Measurements from ENCODE around the gene PLEKHM2. TPM values are rescaled to one million over a fixed set of nuclear protein-coding genes. Genes with fewer than 3 reads are reported as not detected.

The PLEKHM2 gene
- total RNA-seq, 1 experiment from 2014 or later: 53.9 TPM

DNA sequence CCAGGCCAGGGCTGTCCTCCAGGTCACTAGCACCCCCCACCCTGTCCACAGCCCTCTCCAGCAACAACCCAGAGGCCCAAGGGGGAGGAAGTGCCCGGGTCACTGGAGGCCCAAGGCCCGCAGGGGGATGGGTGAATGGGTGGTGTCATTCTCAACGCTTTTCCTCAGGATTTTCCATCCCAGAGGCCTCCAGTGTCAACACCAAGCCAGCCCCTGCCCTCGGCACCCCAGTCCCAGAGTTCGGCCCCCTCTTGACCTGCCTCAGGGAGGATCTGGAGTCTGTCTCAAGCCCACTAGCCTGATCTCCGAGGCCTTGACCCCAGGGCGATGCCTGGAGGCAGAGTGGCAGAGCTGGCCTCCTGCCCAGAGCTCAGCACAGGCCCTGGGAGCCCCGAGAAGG lies 63.3 kb downstream of the PLEKHM2 start:
- DNase-seq (ENCODE audit: low spot score): no peak
- intact Hi-C loops (cut with micrococcal nuclease; ENCODE audit: unreplicated experiment): no loop called here
- Histone ChIP-seq H3K27me3 (replicated peaks; ENCODE audit: insufficient read depth, low read depth, low read length, poor library complexity) (no peaks in the 10 kb centered on the region), H3K4me1 (ENCODE audit: insufficient read depth, low read length, poor library complexity, severe bottlenecking) (peaks cover 3% of the 10 kb centered on the region), H3K36me3 (ENCODE audit: insufficient read depth, low read length, poor library complexity, severe bottlenecking) (no peaks in the 10 kb centered on the region), H3K4me3 (ENCODE audit: low read depth, low read length, poor library complexity, severe bottlenecking) (no peak overlapping the region), H3K9me3 (ENCODE audit: low read depth, low read length, poor library complexity, severe bottlenecking) (no peaks in the 10 kb centered on the region), H3K27ac (ENCODE audit: low read depth, low read length, poor library complexity, severe bottlenecking) (no peak overlapping the region)
- POLR2A ChIA-PET (ENCODE audit: low non-redundant PET): no interaction called here
- BruUV-seq (replicated peaks): no TSS peak
- CTCF ChIA-PET: no interaction called here
- no peak for TF ChIP-seq EZH2 (IDR thresholded peaks at IDR 0.05; ENCODE audit: borderline replicate concordance, low read depth, low read length, poor library complexity, severe bottlenecking)
- TF ChIP-seq, protein P1, sequence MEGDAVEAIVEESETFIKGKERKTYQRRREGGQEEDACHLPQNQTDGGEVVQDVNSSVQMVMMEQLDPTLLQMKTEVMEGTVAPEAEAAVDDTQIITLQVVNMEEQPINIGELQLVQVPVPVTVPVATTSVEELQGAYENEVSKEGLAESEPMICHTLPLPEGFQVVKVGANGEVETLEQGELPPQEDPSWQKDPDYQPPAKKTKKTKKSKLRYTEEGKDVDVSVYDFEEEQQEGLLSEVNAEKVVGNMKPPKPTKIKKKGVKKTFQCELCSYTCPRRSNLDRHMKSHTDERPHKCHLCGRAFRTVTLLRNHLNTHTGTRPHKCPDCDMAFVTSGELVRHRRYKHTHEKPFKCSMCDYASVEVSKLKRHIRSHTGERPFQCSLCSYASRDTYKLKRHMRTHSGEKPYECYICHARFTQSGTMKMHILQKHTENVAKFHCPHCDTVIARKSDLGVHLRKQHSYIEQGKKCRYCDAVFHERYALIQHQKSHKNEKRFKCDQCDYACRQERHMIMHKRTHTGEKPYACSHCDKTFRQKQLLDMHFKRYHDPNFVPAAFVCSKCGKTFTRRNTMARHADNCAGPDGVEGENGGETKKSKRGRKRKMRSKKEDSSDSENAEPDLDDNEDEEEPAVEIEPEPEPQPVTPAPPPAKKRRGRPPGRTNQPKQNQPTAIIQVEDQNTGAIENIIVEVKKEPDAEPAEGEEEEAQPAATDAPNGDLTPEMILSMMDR (conservative IDR thresholded peaks at IDR 0.05; ENCODE audit: low read depth, low read length): no peak

GRCh38 chr1:15748264-15748663 lies 64.1 kb downstream of the PLEKHM2 start:
- intact Hi-C loops (cut with micrococcal nuclease; ENCODE audit: unreplicated experiment): no loop called here
- BruUV-seq (replicated peaks): no TSS peak
- ChIA-PET POLR2A (ENCODE audit: low non-redundant PET) (no interaction called here), CTCF (no interaction called here)
- no peak for DNase-seq (ENCODE audit: low spot score)
- H3K27me3 ChIP-seq (replicated peaks; ENCODE audit: insufficient read depth, low read depth, low read length, poor library complexity): no peaks in the 10 kb centered on the region
- TF ChIP-seq EZH2 (IDR thresholded peaks at IDR 0.05; ENCODE audit: borderline replicate concordance, low read depth, low read length, poor library complexity, severe bottlenecking): no peak
- TF ChIP-seq, protein P1 (conservative IDR thresholded peaks at IDR 0.05; ENCODE audit: low read depth, low read length): no peak
- no peak overlapping the region for H3K4me3 ChIP-seq (ENCODE audit: low read depth, low read length, poor library complexity, severe bottlenecking)
- no peaks in the 10 kb centered on the region for H3K9me3 ChIP-seq (ENCODE audit: low read depth, low read length, poor library complexity, severe bottlenecking)
- no peaks in the 10 kb centered on the region for H3K36me3 ChIP-seq (ENCODE audit: insufficient read depth, low read length, poor library complexity, severe bottlenecking)
- no peak overlapping the region for H3K27ac ChIP-seq (ENCODE audit: low read depth, low read length, poor library complexity, severe bottlenecking)
- peaks cover 3% of the 10 kb centered on the region for H3K4me1 ChIP-seq (ENCODE audit: insufficient read depth, low read length, poor library complexity, severe bottlenecking)

DNA sequence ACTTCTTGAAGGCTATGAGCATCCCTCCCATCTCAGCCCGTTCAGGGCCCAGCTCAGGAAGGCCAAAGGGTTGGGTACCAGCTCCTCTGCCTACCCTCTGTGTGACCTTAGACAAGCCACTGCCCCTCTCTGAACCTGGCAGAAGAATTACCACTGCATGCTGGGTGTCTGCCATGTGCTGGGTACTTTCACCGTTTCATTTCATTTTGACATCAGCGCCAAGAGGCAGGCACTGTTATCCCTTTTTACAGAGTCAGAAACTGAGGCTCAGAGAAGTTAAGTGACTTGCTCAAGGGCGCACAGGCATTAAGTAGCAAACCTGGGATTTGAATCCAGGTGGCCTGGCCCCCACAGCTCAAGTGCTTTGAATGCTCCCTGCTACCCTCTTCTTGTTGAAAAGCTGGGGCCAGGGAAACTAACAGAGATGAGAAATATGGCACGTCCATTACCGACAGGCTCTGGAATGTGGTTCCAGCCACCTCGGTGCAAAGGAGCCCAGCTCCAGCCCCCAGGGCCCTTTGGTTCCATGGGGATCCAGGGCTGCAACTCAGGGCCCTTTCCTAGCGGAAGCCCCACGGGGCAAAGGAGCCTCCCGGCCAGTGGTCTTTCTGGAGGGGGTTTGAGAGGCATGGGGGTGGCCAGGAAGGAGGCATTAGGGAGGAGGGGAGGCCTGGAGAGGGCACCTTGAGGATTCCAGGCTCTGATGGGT lies 64.7 kb downstream of the PLEKHM2 start:
- BruUV-seq (replicated peaks): no TSS peak
- TF ChIP-seq EZH2 (IDR thresholded peaks at IDR 0.05; ENCODE audit: borderline replicate concordance, low read depth, low read length, poor library complexity, severe bottlenecking): no peak
- TF ChIP-seq, protein P1 (conservative IDR thresholded peaks at IDR 0.05; ENCODE audit: low read depth, low read length): no peak
- intact Hi-C loops (cut with micrococcal nuclease; ENCODE audit: unreplicated experiment): no loop called here
- H3K4me3 ChIP-seq (ENCODE audit: low read depth, low read length, poor library complexity, severe bottlenecking): no peak overlapping the region
- no peaks in the 10 kb centered on the region for H3K9me3 ChIP-seq (ENCODE audit: low read depth, low read length, poor library complexity, severe bottlenecking)
- H3K27me3 ChIP-seq (replicated peaks; ENCODE audit: insufficient read depth, low read depth, low read length, poor library complexity): no peaks in the 10 kb centered on the region
- H3K4me1 ChIP-seq (ENCODE audit: insufficient read depth, low read length, poor library complexity, severe bottlenecking): peaks cover 3% of the 10 kb centered on the region
- no peak for DNase-seq (ENCODE audit: low spot score)
- POLR2A ChIA-PET (ENCODE audit: low non-redundant PET): no interaction called here
- CTCF ChIA-PET: no interaction called here
- H3K36me3 ChIP-seq (ENCODE audit: insufficient read depth, low read length, poor library complexity, severe bottlenecking): no peaks in the 10 kb centered on the region
- H3K27ac ChIP-seq (ENCODE audit: low read depth, low read length, poor library complexity, severe bottlenecking): no peak overlapping the region

Measured in A673 (cell line).